ENCODE measurements around the gene CLIP1.

The CLIP1 gene

GRCh38 chr12:122226366-122227125 is 195.9 kb downstream of the CLIP1 start:
- TF ChIP-seq GATA2 (IDR thresholded peaks at IDR 0.05; ENCODE audit: low read depth, low read length) (no peak), GATA3 (IDR thresholded peaks at IDR 0.05; ENCODE audit: low read depth, low read length) (no peak)

- no peak for TF ChIP-seq GATA2 (IDR thresholded peaks at IDR 0.05; ENCODE audit: low read depth, low read length)
- TF ChIP-seq GATA3 (IDR thresholded peaks at IDR 0.05; ENCODE audit: low read depth, low read length): no peak
Observed at GRCh38 chr12:122225683-122226365, 196.6 kb downstream of the CLIP1 start, which contains the start of gene DIABLO. TSS of gene DIABLO (minus strand) at chr12:122226052. CDS start at chr12:122226014, 38 bp downstream.
